ENCODE measurements around the gene SLC30A2.

Gene SLC30A2

GRCh38 chr1:26003262-26003661, 42.7 kb downstream of the SLC30A2 start:
- no peak for TF ChIP-seq CTCF (conservative IDR thresholded peaks at IDR 0.05; ENCODE audit: control insufficient read depth, insufficient read depth, low read depth, low read length)
- no peak overlapping the region for H3K4me3 ChIP-seq (ENCODE audit: control insufficient read depth, low read depth, low read length)
- DNase-seq (ENCODE audit: low read depth): no peak

GRCh38 chr1:25999041-25999800, 46.7 kb downstream of the SLC30A2 start:
- no peak for DNase-seq (ENCODE audit: low read depth)
- no peak overlapping the region for H3K4me3 ChIP-seq (ENCODE audit: control insufficient read depth, low read depth, low read length)
- no peak for TF ChIP-seq CTCF (conservative IDR thresholded peaks at IDR 0.05; ENCODE audit: control insufficient read depth, insufficient read depth, low read depth, low read length)

GRCh38 chr1:25997828-25998761, 47.8 kb downstream of the SLC30A2 start, which contains the start of gene PAFAH2:
TSS of gene PAFAH2 (minus strand) at chr1:25998063. CDS start at chr1:25990816, 7,247 bp downstream.
- H3K4me3 ChIP-seq (ENCODE audit: control insufficient read depth, low read depth, low read length): peak within 1 kb of the TSS; percentile 80
- TF ChIP-seq CTCF (conservative IDR thresholded peaks at IDR 0.05; ENCODE audit: control insufficient read depth, insufficient read depth, low read depth, low read length): peak; percentile 92
- DNase-seq (ENCODE audit: low read depth): peak; percentile 99

GRCh38 chr1:25996966-25997827, 48.7 kb downstream of the SLC30A2 start:
- DNase-seq (ENCODE audit: low read depth): peak; percentile 76
- TF ChIP-seq CTCF (conservative IDR thresholded peaks at IDR 0.05; ENCODE audit: control insufficient read depth, insufficient read depth, low read depth, low read length): no peak
- peak overlapping the region; percentile 80 for H3K4me3 ChIP-seq (ENCODE audit: control insufficient read depth, low read depth, low read length)

- DNase-seq (ENCODE audit: low read depth): no peak
- no peak for TF ChIP-seq CTCF (conservative IDR thresholded peaks at IDR 0.05; ENCODE audit: control insufficient read depth, insufficient read depth, low read depth, low read length)
- H3K4me3 ChIP-seq (ENCODE audit: control insufficient read depth, low read depth, low read length): no peak overlapping the region
These were observed 51.3 kb downstream of the SLC30A2 start for GRCh38 chr1:25994402-25995150.
